Renal cortical epithelial cell (primary cell): ENCODE results near the gene ZNF860. TPM values are rescaled to one million over a fixed set of nuclear protein-coding genes. Genes with fewer than 3 reads are reported as not detected.

ENCODE experiments used
- DNase-seq: peaks from one replicate; pipeline ENCODE4 v3.0.0-alpha.2; 2011; ENCODE audit warnings: low read depth
- total RNA-seq: library from RNA; depleted of rRNA; stranded (reverse); fragments of >200 nt; gene quantifications from 2 replicates; pipeline ENCODE4 v1.2.3, GENCODE V29; 2014

ZNF860 gene
- 3.3 and 8.6 TPM in 2 replicates for total RNA-seq

DNA sequence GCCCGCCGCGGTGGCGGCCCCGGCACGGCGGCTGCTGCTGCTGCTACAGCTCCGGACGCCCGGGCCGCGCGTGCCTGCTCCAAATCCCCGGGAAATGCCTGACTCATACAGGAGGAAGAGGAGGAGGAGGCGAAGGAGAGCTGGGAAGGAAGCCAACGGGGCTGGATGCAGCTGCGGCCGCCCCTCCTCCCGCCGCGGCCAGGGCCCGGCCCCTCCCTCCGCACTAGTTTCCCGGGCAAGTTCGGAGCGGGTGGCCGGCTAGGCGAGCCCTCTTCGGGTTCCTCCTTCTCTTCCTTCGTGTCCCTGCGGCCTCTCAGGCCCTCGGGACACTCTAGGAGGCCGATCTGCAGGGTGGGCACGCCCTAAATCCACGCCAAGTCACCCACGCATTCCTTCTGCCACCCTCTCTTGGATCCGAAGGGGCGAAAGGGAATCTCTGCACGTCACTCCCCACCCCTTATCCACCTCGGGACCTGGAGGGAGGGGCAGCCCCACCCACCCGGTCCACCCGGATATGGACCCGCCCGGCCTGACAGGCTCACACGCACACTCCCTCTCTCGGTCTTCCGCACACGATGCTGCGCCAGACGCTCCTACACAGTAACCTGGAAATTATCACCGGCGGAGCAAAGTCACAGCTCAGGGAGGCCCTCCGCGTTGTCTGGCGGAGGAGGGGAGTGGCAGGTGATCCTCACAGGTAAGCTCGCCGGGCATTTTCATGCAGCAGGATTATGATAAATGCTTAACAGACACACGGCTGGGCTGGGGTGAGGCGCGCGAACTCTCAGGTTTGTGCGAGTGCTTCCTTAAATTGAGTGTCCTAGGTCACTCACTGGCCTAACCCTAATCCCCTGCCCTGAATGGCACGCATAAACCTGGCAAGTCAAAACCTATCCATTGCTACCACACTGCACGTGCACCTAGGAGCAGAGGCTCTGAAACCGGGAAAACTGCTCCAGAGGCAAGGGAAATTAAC lies at the start of gene ZNF860, which contains the start of gene OSBPL10:
TSS of gene ZNF860 (plus strand) at position 545 of the 976 bp plus-strand sequence. CDS start 7,330 bp downstream, outside the sequence.
TSS of gene OSBPL10 (minus strand) at position 57 of the 976 bp plus-strand sequence. CDS start 83 bp downstream, outside the sequence.
- DNase-seq, result peak; percentile 83

DNA sequence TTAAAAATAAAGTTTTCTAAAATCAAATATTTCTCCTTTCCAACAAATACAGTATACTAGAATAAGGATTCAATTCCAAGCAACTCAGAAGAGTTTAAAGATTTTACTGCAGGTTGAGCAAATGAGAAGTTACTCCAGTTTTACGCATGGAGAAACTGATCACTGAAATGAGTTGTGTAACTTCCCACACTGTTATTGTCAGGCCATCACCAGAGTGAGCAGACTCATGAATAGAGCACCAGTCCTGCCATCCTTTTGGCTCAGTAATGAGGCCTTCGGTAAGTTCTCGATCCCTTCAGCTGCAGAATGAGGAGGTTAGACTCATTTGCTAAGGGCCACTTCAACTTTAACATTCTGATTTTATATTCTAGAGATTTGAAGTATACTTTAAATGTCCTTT lies 48.6 kb upstream of the ZNF860 start:
- peak; percentile 61 for DNase-seq

DNA sequence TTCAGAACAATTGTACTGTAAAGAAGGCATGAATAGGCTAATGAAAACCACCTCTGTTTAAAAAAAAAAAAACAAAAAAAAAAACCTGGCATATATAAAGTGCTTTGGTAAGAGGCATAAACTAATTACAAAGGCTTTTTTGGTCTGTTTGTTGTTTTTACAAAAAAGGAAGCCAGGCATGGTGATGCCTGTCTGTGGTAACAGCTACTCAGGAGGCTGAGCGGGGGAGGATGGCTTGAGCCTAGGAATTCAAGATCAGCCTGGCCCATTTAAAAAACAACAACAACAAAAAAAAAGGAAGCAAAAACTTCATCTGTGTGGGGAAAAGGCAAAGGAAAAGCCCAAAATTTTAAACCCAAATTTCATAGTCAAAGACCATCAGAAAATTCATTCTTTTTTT lies 47.5 kb upstream of the ZNF860 start:
- peak; percentile 66 for DNase-seq

DNA sequence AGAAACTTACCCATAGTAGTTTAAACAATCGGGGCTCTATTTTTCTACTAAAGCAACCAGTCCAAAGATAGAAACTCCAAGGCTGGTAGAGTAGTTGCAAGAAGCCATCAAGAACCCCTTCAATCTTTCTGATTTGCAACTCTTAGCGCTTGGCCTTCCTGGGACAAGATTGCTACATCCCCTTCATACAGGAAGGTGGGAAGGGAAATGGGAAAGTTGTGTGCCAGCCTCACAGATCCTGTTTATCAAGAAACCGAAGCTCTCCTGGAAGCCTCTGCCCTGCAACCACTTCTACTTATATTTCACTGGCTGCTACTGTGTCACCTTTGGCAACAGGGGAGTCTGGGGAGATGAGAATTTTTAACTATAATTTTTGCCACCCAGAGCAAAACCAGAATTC lies 46.7 kb upstream of the ZNF860 start:
- no peak for DNase-seq

DNA sequence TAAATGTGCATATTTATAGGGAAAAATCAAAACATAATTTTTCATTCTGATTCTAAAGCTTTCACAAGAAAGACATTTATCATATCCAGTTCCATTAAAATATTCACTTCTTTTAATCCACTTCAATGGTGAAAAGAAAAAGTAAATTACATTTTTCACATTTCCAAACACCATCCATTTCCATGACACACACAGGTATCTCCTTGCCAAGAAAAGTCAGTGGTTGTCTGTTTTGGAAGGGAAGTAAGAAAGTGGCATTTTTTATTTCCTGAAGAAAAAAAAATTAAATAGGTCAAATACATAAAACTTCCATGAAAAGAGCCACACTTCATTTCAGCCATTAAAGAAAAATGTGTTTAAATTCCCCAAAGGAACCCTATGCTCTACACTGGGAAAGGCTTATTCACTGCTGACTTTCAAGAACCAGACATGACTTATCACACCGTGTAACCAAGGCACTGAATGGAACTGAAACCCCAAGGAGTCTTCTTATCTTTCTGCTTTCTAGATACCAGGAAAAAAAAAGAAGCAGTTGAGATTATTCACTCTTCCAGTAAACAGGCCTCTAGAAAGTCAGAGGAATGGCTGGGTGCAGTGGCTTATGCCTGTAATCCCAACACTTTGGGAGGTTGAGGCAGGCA lies 45.0 kb upstream of the ZNF860 start:
- DNase-seq, result peak; percentile 39

DNA sequence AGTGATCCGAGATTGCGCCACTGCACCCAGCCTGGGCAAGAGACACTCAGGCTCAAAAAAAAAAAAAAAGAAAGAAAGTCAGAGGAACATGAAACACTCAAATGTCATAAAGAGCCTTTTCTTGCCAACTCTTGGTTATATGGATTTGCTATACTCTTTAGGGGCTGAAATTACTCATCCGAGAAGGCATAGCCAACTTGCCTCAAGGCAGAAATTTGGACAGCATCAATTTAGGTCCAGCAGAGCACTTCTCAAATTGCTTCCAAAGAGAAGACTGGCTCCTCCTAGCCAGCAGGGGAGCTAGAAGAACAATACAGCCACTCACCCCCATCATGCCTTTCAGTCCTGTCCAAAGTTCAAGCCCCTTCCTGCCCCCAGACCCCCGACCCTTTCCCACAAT lies 44.3 kb upstream of the ZNF860 start:
- no peak for DNase-seq

DNA sequence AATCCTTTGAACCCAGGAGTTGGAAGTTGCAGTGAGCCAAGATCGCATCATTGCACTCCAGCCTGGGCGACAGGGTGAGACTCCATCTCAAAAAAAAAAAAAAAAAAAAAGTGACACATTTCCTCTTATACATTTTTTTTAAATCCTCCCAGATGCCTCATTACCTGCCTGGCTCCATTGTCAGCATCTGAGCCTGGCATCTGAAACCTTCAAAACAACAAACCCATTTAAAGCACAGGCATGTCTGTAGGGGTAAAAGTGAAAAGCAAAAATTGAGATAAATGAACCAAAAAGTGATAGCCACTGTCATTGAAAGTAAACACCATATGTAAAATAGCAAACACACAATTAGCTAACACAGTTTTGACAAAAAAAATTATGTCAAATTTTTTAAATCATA lies 39.1 kb upstream of the ZNF860 start:
- no peak for DNase-seq

DNA sequence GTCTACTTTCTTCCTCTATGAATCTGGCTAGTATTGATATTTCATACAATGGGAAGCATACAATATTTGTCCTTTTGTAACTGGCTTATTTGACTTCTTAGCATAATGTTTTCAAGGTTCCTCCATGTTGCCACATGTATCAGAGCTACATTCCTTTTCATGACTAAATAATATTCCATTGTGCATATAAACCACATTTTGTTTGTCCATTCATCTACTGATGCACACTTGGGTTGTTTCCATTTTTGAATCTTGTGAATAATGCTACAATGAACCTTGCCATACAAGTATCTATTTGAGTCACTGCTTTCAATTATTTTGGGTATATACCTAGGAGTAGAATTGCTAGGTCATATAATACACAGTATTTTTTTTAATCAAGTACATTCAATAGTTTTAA lies 38.5 kb upstream of the ZNF860 start:
- no peak for DNase-seq

DNA sequence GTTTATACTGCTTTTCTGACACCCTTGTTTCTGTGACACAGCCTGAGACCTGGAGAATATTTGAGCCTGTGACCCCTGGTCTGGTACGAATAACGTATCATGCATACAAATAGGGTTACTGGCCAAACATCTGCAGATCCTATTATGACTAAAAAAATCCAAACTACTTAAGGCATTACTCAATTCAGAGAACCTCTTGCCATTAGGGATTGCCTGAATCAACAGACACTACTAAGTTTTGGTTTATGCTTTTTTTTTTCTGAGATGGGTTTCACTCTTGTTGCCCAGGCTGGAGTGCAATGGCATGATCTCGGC lies 35.9 kb upstream of the ZNF860 start:
- no peak for DNase-seq

DNA sequence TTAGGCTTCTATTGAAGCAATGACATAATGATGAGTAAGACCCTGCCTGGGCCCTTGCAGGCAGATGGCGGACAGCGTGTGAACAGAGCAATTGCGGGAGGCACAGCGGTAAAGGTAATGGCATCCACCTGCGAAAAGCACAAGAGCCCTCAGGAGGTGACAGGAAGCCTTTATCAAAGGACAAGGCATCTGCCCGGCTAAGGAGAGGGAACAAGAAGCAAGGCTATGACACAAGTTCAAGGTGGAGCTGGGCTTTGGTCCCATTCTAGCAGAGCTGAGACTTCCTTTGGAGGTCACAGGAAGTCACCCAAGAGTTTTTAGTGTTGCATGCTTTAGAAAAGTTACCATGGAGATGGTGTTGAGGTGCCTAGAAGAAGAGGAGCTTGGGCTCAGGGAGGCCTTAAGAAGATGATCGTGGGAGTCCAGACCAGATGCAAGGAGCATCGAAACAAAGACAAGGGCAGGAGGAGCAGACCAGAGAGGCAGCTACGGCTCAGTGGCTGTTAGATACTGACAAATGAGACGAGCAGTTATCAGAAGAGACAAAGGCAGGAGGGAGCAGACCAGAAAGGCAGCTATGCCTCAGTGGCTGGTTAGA lies 35.0 kb upstream of the ZNF860 start:
- DNase-seq, result no peak

DNA sequence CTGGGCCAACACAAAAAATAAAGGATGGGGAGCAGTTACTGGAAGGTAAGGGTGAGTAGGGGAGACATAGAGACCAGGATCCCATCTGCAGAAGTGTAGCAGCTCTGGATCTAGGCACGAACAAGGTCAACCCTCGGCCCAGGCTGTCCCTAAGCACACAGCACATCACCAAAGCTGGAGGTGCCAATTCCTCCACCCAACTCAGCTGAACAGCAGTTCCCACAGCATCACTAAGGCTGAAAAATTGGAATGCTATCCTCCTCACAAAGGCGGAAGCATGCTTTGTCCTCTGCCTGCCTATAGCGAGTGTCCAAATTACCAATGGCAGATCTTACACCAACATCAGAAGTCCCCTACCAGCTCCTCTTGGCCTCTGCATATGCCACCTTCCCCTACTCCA lies 34.4 kb upstream of the ZNF860 start:
- no peak for DNase-seq

DNA sequence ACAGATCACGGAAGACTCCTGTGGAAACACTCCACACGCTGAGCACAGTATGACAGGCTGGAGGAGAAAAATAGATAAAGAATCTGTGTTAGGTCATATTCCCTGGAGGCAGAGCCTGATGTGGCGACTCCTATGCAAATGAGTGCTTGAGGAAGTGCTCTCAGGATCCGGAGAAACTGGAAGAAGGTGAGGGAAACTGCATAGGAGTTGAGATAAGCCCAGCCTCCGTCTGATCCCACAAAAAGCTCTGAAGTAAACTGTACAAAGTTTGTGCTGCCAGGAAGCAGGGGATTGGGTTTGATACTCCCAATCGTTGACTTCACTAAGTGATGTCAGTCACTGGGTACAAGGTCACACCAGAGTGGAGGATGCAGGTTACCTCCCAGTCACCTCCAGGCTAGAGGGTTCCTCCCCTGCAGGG lies 33.9 kb upstream of the ZNF860 start:
- DNase-seq, result no peak

DNA sequence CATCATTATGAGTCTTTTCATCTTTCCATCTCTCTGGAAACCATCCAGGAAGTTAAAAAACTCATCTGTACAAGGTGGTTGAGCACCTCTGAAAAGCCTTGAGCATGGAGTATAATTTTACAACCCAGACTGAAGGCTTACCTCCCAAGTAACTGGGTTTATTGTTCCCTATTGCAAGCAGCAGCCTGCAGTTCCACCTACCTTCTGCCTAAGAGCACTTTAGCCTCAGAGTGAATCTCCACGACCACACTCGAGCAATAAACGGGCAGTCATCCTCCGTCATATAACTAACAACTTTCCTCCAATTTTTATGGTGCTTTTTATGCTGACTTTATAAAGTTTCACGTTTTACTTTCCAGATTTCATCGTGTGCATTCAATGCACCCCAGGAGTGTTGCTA lies 33.3 kb upstream of the ZNF860 start:
- DNase-seq, result no peak

DNA sequence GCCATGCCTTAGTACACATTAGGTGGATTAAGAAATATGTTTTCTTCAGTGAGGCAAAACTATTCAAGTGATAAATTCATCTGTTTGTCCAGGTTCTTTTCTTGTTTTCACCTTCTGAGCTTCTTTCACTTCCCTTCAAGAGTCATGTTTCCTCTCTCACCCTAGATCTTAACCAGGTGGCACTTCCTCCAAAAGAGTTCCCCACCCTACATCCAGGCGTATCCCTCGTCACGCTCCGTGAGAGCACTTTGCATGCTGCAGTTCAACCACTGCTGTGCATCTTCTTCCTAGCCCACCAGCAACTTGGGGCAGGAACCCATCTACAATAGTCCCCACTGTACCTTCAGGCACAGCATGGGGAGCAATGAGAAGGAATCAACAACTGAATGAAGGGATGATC lies 29.3 kb upstream of the ZNF860 start:
- DNase-seq, result no peak

DNA sequence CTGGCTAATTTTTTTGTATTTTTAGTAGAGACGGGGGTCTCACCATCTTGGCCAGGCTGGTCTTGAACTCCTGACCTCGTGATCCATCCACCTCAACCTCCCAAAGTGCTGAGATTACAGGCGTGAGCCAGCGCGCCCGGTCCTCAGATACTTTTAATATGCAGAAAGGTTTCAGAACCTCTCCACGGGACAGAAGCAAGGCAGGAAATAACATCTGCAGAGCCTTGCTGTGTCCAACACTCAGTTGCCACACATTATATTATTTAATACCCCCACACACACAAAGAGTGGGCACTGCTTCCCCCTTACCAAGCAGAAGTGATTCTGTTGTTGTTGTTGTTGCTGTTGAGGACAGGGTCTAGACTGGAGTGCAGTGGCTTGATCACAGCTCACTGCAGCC lies 28.5 kb upstream of the ZNF860 start:
- DNase-seq, result no peak

DNA sequence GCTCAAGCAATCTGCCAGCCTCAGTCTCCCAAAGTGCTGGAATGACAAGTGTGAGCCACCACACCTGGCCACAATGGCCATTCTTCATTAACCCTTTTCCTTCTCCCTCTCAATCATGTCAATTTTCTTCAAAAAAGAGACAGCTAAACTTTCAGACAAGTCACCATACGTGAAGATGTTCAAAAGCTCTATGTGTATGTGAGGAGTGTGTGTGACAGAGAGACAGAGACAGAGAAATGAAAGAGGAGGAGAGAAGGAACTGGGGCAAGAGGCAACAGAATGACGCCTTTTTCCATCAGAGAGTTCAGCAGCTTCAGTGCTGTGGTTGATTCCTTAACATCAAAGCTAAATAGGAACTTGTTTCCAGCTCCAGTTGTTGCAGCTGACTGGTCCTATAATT lies 27.9 kb upstream of the ZNF860 start:
- DNase-seq, result no peak

DNA sequence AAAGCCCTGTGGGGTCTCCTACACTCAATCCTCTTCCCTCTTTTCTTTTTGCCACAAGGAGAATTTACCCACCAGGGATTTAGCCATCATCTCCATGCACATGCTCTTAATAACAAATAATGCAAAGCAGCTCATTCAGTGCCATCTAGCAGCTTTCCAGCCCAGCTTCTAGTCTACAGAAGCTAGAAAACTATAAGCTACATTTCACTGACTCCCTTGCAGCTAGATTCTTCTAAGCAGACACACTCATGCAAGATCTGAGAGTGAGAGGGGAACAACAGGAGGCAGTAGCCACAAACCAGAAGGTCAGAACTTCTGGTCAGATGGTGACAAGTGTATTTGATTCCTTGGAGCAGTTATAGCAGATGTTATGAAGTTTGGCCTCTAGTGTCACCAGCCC lies 26.0 kb upstream of the ZNF860 start:
- DNase-seq, result no peak

DNA sequence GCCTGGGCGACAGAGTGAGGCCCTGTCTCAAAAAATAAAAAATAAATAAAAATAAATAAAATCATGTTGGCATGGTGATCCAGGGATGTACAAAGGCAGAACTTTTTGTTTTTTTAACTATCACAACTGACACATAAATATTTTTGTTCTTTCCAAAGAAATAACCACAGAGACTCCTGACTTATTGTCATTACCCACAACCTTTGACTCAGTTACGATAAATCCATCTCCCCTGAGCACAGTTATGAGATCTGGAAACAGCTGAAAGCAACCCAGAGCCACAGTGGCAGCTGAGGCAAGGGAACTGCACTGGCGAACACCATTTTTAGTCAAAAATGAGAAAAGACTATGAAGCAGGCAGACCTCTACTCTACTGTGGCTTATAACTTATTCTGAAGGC lies 24.4 kb upstream of the ZNF860 start:
- peak; percentile 61 for DNase-seq

DNA sequence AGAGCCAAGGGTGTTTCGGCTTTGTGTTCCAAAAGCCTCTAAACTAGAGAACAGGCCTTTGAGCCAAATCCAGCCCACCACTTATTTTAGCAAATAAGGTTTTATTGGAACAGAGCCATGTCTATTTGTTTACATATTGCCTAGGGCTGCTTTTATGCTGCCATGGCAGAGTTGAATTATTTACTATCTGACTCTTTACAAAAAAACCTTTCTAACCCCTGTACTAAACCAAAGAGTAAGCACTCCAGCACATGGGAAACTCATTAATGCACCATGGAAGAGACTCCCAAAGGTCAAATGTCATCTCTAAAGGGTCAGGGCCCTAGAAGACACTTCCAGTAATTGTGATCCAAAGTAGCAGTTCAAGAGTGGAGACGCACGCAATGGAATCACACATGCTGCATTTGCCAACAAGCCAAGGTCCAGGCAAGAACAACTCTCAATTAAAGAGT lies 22.8 kb upstream of the ZNF860 start:
- DNase-seq, result peak; percentile 73

DNA sequence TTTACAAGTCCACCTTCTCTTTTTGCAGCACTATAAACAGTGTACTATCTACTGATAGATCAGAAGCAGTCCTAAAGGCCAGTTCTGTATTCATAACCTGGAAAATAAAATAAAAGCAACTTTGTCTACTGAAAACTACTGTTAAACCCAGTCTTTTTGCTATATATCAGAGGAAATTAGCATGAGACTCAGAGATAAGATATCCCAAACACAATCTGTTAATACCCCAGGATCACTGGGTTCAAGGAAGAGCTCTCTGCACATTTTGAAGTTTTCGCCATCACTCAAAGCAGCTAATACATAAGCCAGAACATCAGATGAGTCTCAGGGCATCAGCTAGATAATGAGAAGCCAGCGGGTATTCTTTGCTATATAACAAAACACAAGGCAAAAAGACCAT lies 22.3 kb upstream of the ZNF860 start:
- DNase-seq, result no peak

DNA sequence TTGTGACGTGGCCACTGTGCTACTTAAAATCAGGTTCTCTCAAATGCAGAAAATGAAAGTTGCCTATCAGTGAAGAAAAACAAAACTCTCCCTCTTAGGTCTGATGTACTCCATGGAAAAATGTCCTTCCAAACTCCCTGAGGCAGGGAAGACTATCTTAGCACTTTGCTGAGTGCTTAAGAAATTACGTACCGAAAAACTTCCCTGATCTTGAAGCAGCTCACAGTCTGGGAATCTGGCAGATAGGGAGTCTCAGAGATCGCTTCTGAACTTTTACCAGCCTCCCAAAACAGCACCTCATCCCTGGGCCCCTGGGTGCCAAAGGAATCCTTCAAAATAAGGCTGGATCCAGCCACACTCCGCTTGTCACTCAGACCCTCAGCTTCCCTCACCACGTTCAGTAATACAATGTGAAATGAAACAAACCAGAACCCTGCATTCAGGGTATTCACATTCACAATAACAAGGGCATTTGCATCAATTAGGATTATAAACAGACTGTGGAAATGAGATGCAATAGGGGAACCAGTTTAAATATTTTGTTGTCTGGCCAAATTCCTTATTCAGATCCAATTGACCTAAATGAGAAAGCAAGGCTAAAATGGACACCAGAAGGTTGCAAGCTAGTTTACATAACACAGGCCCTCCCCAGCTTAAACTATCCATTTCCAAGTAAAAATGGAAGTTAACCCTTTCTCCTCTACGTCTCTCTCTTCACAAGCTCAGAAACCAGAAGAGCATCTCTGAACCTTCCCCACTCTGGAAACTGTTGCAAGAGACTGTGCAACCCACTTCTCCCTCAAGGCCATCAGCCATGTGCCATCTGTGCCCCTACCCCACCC lies 21.4 kb upstream of the ZNF860 start:
- peak; percentile 27 for DNase-seq
